AG09319 (cell line): ENCODE results near the gene ZCWPW2.

ENCODE experiments used
- DNase-seq: peaks from one replicate; pipeline ENCODE4 v3.0.0-alpha.2; 2010; ENCODE audit warnings: low read depth; ENCODE audit errors: extremely low read depth
- CTCF ChIP-seq: IDR thresholded peaks from 2 replicates; pipeline ENCODE4 v1.5.1; 2011; ENCODE audit warnings: low read depth, mild to moderate bottlenecking, inconsistent platforms, low read length, moderate library complexity

The ZCWPW2 gene

GRCh38 chr3:28476764-28477163, 128.2 kb downstream of the ZCWPW2 start:
- DNase-seq = no peak
- no peak for TF ChIP-seq CTCF

- no peak for TF ChIP-seq CTCF
- no peak for DNase-seq
Measured at GRCh38 chr3:28485164-28485563, 136.6 kb downstream of the ZCWPW2 start.

- DNase-seq = no peak
- no peak for TF ChIP-seq CTCF
Measured at GRCh38 chr3:28495301-28495700, 146.8 kb downstream of the ZCWPW2 start.

- no peak for DNase-seq
- no peak for TF ChIP-seq CTCF
Measured at GRCh38 chr3:28502397-28502937, 153.9 kb downstream of the ZCWPW2 start.

- DNase-seq = no peak
- no peak for TF ChIP-seq CTCF
Measured at GRCh38 chr3:28504976-28505375, 156.5 kb downstream of the ZCWPW2 start.

- no peak for DNase-seq
- no peak for TF ChIP-seq CTCF
Measured at GRCh38 chr3:28521663-28522062, 173.1 kb downstream of the ZCWPW2 start.

GRCh38 chr3:28542351-28542750, 193.8 kb downstream of the ZCWPW2 start:
- no peak for DNase-seq
- no peak for TF ChIP-seq CTCF
